Ishikawa (cell line): ENCODE data around the gene MAPK11.

Source experiments
- CREB1 ChIP-seq: IDR thresholded peaks from 2 replicates; pipeline ENCODE4 v1.6.1; 2012; ENCODE audit warnings: low read depth
- EP300 ChIP-seq: IDR thresholded peaks from 2 replicates; pipeline ENCODE4 v1.6.1; 2012; ENCODE audit warnings: borderline replicate concordance
- REST ChIP-seq: IDR thresholded peaks from 2 replicates; pipeline ENCODE4 v1.6.1; 2012; ENCODE audit warnings: low read depth, mild to moderate bottlenecking
- YY1 ChIP-seq: IDR thresholded peaks from 2 replicates; pipeline ENCODE4 v1.6.1; 2012; ENCODE audit warnings: low read depth

DNA sequence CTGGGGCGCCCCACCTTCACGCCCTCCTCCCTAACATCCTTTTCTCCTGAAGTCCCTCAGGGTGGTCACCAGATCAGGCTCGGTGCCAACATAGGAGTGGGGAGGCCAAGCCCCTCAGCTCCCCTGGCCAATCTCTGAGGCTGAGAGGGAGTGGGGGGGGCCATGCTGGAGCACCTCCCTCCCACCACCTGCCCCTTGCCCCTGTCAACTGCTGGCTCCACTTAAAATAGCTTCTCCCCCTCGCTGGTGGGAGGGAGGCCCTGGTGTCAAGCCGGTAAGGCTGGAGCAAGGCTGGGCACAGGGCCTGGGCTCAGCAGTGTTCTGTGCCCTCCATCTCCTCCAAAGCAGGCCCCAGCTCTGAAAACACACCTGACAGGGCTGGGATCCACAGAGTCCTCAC is 32.4 kb upstream of the MAPK11 start:
- TF ChIP-seq YY1, result no peak
- TF ChIP-seq EP300, result no peak
- no peak for TF ChIP-seq REST
- no peak for TF ChIP-seq CREB1
